Large intestine (tissue), 12 donors: Measurements from ENCODE around the gene ARHGEF18. TPM values are rescaled to one million over a fixed set of nuclear protein-coding genes. Genes with fewer than 3 reads are reported as not detected.
A peak's percentile ranks its signal among the peaks of the same experiment; 100 is the strongest.
"Not testable (repeated sequence)": the region's sequence is repeated elsewhere in the genome, so short reads cannot be mapped to it uniquely, and the experiment has no call there.

Source experiments
- DNase-seq, 2 donors: peaks; one replicate each; pipeline versions ENCODE4 v3.0.0 to v3.0.0-alpha.2; 2013
- H3K27ac ChIP-seq: one replicate; pipeline ENCODE4 v1.5.1; 2013; ENCODE audit warnings: low read length
- H3K27me3 ChIP-seq: 2 replicates; pipeline ENCODE4 v1.6.1; 2013; ENCODE audit warnings: low read length; ENCODE audit not compliant: control insufficient read depth, insufficient read depth
- H3K36me3 ChIP-seq: 2 replicates; pipeline ENCODE4 v1.6.1; 2013; ENCODE audit warnings: low read length; ENCODE audit not compliant: control insufficient read depth, insufficient read depth
- H3K4me1 ChIP-seq: one replicate; pipeline ENCODE4 v1.6.1; 2013; ENCODE audit warnings: low read length; ENCODE audit not compliant: control insufficient read depth, insufficient read depth
- H3K4me3 ChIP-seq: one replicate; pipeline ENCODE4 v1.5.1; 2013; ENCODE audit warnings: low read length
- H3K9me3 ChIP-seq: one replicate; pipeline ENCODE4 v1.6.1; 2013; ENCODE audit warnings: mild to moderate bottlenecking, low read depth, low read length, moderate library complexity; ENCODE audit not compliant: control insufficient read depth
- WGBS: methylation state at CpG from one replicate; pipeline ENCODE4 v1.1.5; 2013; ENCODE audit warnings: low lambda C conversion rate; ENCODE audit not compliant: insufficient coverage; 5-methylcytosine and 5-hydroxymethylcytosine counted together
- long read RNA-seq, 11 donors: transcript quantifications; one replicate each; lab custom pipeline, GENCODE V29; 2026
- polyA plus RNA-seq: library from polyadenylated mRNA; unstranded; fragments of 120-200 nt; gene quantifications from one replicate; pipeline ENCODE4 v1.2.1, GENCODE V29; 2013

Gene ARHGEF18
- polyA plus RNA-seq, result 27.8 TPM
- long read RNA-seq, donor 1, result 0 reads
- long read RNA-seq, donor 2, result 0 reads
- long read RNA-seq, donor 3, result 0 reads
- long read RNA-seq, donor 4, result 0 reads
- long read RNA-seq, donor 5, result 0 reads
- long read RNA-seq, donor 6, full-length matches to known transcripts, result 1 of 6 reads
- long read RNA-seq, donor 6, partial matches to known transcripts, result 5 of 6 reads
- long read RNA-seq, donor 6, other reads (novel, unspliced or antisense), result 0 of 6 reads
- long read RNA-seq, donor 7, result 0 reads
- long read RNA-seq, donor 8, full-length matches to known transcripts, result 1 of 1 reads
- long read RNA-seq, donor 8, partial matches to known transcripts, result 0 of 1 reads
- long read RNA-seq, donor 8, other reads (novel, unspliced or antisense), result 0 of 1 reads
- long read RNA-seq, donor 9, result 0 reads
- long read RNA-seq, donor 10, full-length matches to known transcripts, result 1 of 1 reads
- long read RNA-seq, donor 10, partial matches to known transcripts, result 0 of 1 reads
- long read RNA-seq, donor 10, other reads (novel, unspliced or antisense), result 0 of 1 reads
- long read RNA-seq, donor 11, full-length matches to known transcripts, result 1 of 1 reads
- long read RNA-seq, donor 11, partial matches to known transcripts, result 0 of 1 reads
- long read RNA-seq, donor 11, other reads (novel, unspliced or antisense), result 0 of 1 reads

- Histone ChIP-seq H3K4me3 (no peak within 1 kb of the TSS), H3K4me1 (no peaks in the 10 kb centered on the region), H3K9me3 (no peaks in the 10 kb centered on the region), H3K27ac (no peak within 1 kb of the TSS), H3K36me3 (no peaks in the 10 kb centered on the region), H3K27me3 (no peaks in the 10 kb centered on the region)
- no peak for DNase-seq
- WGBS, result no CpG with 5 or more reads among the region's 13 CpGs
Observed at GRCh38 chr19:7348587-7349230, at the start of gene ARHGEF18. Gene ARHGEF18, plus strand, starts transcription at chr19:7348937. Its CDS starts 13,954 bp downstream, at chr19:7362891.

DNA sequence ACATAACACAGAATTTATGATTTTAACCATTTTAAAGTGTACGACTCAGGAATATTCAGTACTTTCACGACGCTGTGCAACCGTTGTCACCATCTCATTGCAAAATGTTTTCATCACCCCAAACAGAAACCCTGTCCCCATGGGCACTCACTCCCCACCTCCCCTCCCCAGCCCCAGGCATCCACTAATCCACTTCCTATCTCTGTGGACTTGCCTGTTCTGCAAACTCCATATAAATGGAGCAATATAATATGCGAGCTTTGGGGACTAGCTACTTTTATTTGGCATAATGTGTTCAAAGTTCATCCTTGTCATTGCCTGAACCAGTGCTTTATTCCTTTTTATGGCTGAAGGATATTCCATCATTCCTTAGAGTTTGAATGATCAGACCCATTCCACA, 47.2 kb upstream of the ARHGEF18 start:
- DNase-seq, result peak in 1 of 2 donors; percentile 17
- 96% methylated on average over 4 of the region's 5 CpGs for WGBS

GRCh38 chr19:7303470-7303869, 45.3 kb upstream of the ARHGEF18 start:
- no peak for DNase-seq
- 89% methylated on average over 3 of the region's 4 CpGs for WGBS
- no peaks in the 10 kb centered on the region for H3K4me1 ChIP-seq
- no peak overlapping the region for H3K27ac ChIP-seq
- H3K4me3 ChIP-seq, result no peak overlapping the region
- H3K9me3 ChIP-seq, result no peaks in the 10 kb centered on the region
- H3K27me3 ChIP-seq, result no peaks in the 10 kb centered on the region
- no peaks in the 10 kb centered on the region for H3K36me3 ChIP-seq

More for the DNA sequence above, 47.2 kb upstream of the ARHGEF18 start:
- Histone ChIP-seq H3K27ac (no peak overlapping the region), H3K27me3 (no peaks in the 10 kb centered on the region), H3K4me1 (no peaks in the 10 kb centered on the region), H3K4me3 (no peak overlapping the region), H3K9me3 (no peaks in the 10 kb centered on the region), H3K36me3 (no peaks in the 10 kb centered on the region)

DNA sequence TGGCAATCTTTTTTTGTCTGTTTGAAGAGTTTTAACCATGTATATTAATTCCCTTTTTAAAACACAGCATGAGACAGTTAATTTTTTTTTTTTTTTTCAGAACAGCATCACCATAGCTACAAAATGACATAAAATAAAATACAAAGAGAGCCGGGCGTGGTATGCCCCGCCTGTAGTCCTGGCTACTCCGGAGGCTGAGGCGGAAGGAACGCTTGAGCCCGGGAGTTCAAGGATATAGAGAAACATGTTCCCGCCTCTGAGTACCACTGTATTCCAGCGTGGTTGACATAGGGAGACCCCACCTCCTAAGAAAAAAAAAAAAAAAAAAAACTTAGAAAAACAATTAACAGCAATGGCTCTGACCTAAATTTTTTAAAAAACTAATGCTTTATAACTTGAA, 44.5 kb upstream of the ARHGEF18 start:
- Histone ChIP-seq H3K4me3 (no peak overlapping the region), H3K27ac (no peak overlapping the region), H3K9me3 (no peaks in the 10 kb centered on the region), H3K36me3 (no peaks in the 10 kb centered on the region), H3K27me3 (no peaks in the 10 kb centered on the region), H3K4me1 (no peaks in the 10 kb centered on the region)
- no peak for DNase-seq
- no CpG with 5 or more reads among the region's 9 CpGs for WGBS

GRCh38 chr19:7307590-7308218, 41.0 kb upstream of the ARHGEF18 start:
- Histone ChIP-seq H3K4me3 (no peak overlapping the region), H3K27me3 (no peaks in the 10 kb centered on the region), H3K9me3 (no peaks in the 10 kb centered on the region), H3K4me1 (no peaks in the 10 kb centered on the region), H3K36me3 (no peaks in the 10 kb centered on the region), H3K27ac (no peak overlapping the region)
- no CpG with 5 or more reads among the region's 7 CpGs for WGBS
- DNase-seq, result no peak

GRCh38 chr19:7308327-7308726, 40.4 kb upstream of the ARHGEF18 start:
- 100% methylated on average over 1 of the region's 9 CpGs for WGBS
- not testable (repeated sequence) for H3K4me1 ChIP-seq, DNase-seq, H3K27ac ChIP-seq, H3K9me3 ChIP-seq, H3K36me3 ChIP-seq, H3K4me3 ChIP-seq, H3K27me3 ChIP-seq

DNA sequence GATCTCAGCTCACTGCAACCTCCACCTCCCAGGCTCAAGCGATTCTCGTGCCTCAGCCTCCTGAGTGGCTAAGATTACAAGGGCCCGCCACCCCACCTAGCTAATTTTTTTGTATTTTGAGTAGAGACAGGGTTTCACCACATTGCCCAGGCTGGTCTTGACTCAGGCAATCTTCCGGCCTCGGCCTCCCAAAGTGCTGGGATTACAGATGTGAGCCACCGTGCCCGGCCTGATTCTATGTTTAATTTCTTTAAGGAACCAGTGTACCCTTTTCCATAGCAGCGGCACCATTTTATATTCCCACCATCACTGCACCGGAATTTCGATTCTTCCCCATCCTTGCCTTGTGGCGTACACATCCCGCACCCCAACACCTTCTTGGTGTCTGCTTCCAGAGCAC, 36.8 kb upstream of the ARHGEF18 start:
- WGBS, result 95% methylated on average over 4 of the region's 12 CpGs
- Histone ChIP-seq H3K36me3 (no peaks in the 10 kb centered on the region), H3K4me3 (no peak overlapping the region), H3K4me1 (no peaks in the 10 kb centered on the region), H3K27ac (no peak overlapping the region), H3K9me3 (no peaks in the 10 kb centered on the region), H3K27me3 (no peaks in the 10 kb centered on the region)
- no peak for DNase-seq

DNA sequence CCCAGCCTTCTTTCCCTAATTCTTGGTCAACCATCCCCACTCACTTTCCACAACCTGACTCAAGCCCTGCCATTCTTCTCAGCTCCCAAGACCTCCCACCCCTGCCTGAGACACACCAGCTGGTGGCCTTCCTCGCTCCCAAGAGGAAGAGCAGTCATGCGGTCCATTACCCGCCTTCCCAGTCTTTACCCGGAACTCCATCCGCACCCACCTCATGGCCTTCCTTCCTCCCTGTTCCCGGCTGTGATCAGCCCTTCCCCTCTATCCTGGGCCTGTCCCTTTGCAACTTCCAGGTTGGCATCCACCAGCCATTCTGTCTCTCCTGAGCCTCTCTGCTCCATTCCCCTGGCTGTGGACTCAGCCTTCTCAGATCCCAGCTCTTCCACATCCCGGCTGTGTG, 35.9 kb upstream of the ARHGEF18 start:
- no peak for DNase-seq
- Histone ChIP-seq H3K4me3 (no peak overlapping the region), H3K4me1 (no peaks in the 10 kb centered on the region), H3K27ac (no peak overlapping the region), H3K36me3 (no peaks in the 10 kb centered on the region), H3K27me3 (no peaks in the 10 kb centered on the region), H3K9me3 (no peaks in the 10 kb centered on the region)
- no CpG with 5 or more reads among the region's 7 CpGs for WGBS

GRCh38 chr19:7318176-7318575, 30.6 kb upstream of the ARHGEF18 start:
- Histone ChIP-seq H3K27ac (no peak overlapping the region), H3K36me3 (no peaks in the 10 kb centered on the region), H3K9me3 (no peaks in the 10 kb centered on the region), H3K4me3 (no peak overlapping the region), H3K4me1 (no peaks in the 10 kb centered on the region), H3K27me3 (no peaks in the 10 kb centered on the region)
- no CpG with 5 or more reads among the region's 2 CpGs for WGBS
- no peak for DNase-seq

- no peaks in the 10 kb centered on the region for H3K9me3 ChIP-seq
- no peaks in the 10 kb centered on the region for H3K4me1 ChIP-seq
- no peaks in the 10 kb centered on the region for H3K36me3 ChIP-seq
- no peak overlapping the region for H3K27ac ChIP-seq
- H3K27me3 ChIP-seq, result no peaks in the 10 kb centered on the region
- no peak overlapping the region for H3K4me3 ChIP-seq
- WGBS, result 82% methylated on average over 2 of the region's 10 CpGs
- DNase-seq, result no peak
Observed at GRCh38 chr19:7326105-7326877, 22.4 kb upstream of the ARHGEF18 start.
